Measurements from ENCODE around the gene PCCA.

Gene PCCA

DNA sequence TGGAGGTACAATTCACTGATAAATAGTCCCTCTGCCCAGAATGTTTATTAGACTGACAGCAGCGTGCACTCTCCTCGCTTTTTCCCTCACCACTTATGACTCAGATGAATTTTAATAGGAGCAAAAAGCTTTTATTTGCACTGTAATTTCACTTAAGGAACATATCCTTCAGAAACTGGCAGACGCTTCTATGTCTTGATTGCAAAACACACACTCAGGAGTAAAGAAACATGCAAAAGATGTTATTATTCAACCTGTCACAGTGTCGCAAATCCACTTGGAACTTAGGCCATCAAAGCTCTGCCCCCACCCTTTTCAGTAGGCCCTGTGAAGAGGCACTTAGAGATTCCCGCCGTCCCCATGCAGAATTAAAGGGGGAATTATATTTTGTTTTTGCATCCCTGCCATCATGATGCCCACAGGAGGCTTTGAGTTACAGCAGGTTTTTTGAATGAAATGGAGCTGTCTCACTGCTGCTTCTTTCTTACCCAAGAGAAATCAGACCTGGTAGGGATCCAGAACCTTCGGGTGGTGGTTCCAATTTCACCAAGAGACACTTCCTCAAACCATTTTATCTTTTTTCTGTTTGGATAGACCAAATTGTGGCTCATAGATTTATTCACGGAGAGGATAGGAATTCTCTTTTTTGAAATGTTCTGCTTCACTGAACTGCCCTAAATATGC is 425.2 kb downstream of the PCCA start:
- Histone ChIP-seq H3K9ac (ENCODE audit: low read length) (no peak overlapping the region), H3K4me2 (ENCODE audit: low read length) (no peak overlapping the region), H2BK5ac (ENCODE audit: low read depth, low read length, poor library complexity) (no peak overlapping the region), H3K36me3 (ENCODE audit: control insufficient read depth in 1 of 2, insufficient read depth in 2 of 2, low read length in 2 of 2) (peaks cover 0 to 2% of the 10 kb centered on the region in 2 experiments), H4K8ac (ENCODE audit: low read depth, low read length) (no peak overlapping the region), H2BK120ac (ENCODE audit: insufficient read depth, low read length, poor library complexity) (no peak overlapping the region), H3K14ac (ENCODE audit: low read length) (no peak overlapping the region), H3K4ac (ENCODE audit: low read depth, low read length) (no peak overlapping the region), H2AK5ac (ENCODE audit: low read length) (no peak overlapping the region), H3K23ac (ENCODE audit: low read length) (no peak overlapping the region), H3K79me1 (ENCODE audit: low read length) (no peaks in the 10 kb centered on the region), H3K4me3 (ENCODE audit: low read depth, low read length) (no peak overlapping the region), H3K79me2 (ENCODE audit: control insufficient read depth, insufficient read depth, low read length, poor library complexity) (no peaks in the 10 kb centered on the region), H3K18ac (ENCODE audit: low read length) (no peak overlapping the region), H2AFZ (ENCODE audit: insufficient read depth, low read length, poor library complexity) (no peak overlapping the region), H3K4me1 (ENCODE audit: control insufficient read depth in 1 of 2, insufficient read depth in 2 of 2, low read length in 2 of 2) (no peaks in the 10 kb centered on the region), H4K12ac (ENCODE audit: low read depth, low read length) (no peak overlapping the region), H3K9me3 (ENCODE audit: insufficient read depth, low read depth, low read length) (peaks cover 2% of the 10 kb centered on the region), H3K27me3 (ENCODE audit: insufficient read depth, low read length) (no peaks in the 10 kb centered on the region), H2BK12ac (ENCODE audit: low read length) (no peak overlapping the region), H4K91ac (ENCODE audit: low read depth, low read length) (no peak overlapping the region), H3K27ac (ENCODE audit: low read depth, low read length) (no peak overlapping the region)
- DNase-seq, result no peak
- no CpG with 5 or more reads among the region's 8 CpGs for WGBS (ENCODE audit: extremely low coverage, insufficient coverage, insufficient read length)

DNA sequence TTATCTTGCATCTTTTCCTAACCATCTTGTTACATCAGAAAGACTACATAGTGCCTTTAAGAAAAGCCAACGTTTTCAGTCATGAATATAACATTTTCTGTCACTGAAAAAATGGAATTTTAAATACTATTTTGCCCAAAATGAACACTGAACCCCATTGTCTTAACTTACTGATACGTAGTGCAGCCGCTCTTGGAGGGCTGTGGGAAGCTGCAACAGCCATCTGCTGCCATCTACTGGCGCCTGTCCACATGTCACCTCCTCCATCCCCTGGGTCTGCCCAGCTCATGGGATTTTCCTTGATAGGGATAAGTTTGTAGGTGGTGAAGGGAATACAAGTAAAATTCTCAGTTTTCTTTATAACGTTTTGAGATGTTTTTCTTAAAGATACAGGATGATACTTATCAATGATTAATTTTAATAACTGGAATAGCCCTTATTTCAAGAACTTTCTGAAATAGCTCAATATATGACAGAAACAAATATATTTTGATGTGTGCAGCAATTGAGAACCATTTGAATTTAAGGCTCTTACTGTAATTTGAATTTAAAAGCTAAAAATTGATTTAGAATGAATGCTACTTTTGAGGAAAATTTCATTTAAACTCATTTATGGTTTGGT is 426.0 kb downstream of the PCCA start:
- Histone ChIP-seq H4K8ac (ENCODE audit: low read depth, low read length) (no peak overlapping the region), H3K4ac (ENCODE audit: low read depth, low read length) (no peak overlapping the region), H3K23ac (ENCODE audit: low read length) (no peak overlapping the region), H3K4me1 (ENCODE audit: control insufficient read depth in 1 of 2, insufficient read depth in 2 of 2, low read length in 2 of 2) (no peaks in the 10 kb centered on the region), H3K9ac (ENCODE audit: low read length) (no peak overlapping the region), H3K36me3 (ENCODE audit: control insufficient read depth in 1 of 2, insufficient read depth in 2 of 2, low read length in 2 of 2) (peaks cover 0 to 2% of the 10 kb centered on the region in 2 experiments), H3K79me1 (ENCODE audit: low read length) (no peaks in the 10 kb centered on the region), H3K4me3 (ENCODE audit: low read depth, low read length) (no peak overlapping the region), H4K12ac (ENCODE audit: low read depth, low read length) (no peak overlapping the region), H3K27me3 (ENCODE audit: insufficient read depth, low read length) (no peaks in the 10 kb centered on the region), H3K14ac (ENCODE audit: low read length) (no peak overlapping the region), H2AK5ac (ENCODE audit: low read length) (no peak overlapping the region), H2AFZ (ENCODE audit: insufficient read depth, low read length, poor library complexity) (no peak overlapping the region), H3K27ac (ENCODE audit: low read depth, low read length) (no peak overlapping the region), H3K18ac (ENCODE audit: low read length) (no peak overlapping the region), H4K91ac (ENCODE audit: low read depth, low read length) (no peak overlapping the region), H2BK120ac (ENCODE audit: insufficient read depth, low read length, poor library complexity) (no peak overlapping the region), H3K4me2 (ENCODE audit: low read length) (no peak overlapping the region), H3K79me2 (ENCODE audit: control insufficient read depth, insufficient read depth, low read length, poor library complexity) (no peaks in the 10 kb centered on the region), H3K9me3 (ENCODE audit: insufficient read depth, low read depth, low read length) (peaks cover 2% of the 10 kb centered on the region), H2BK12ac (ENCODE audit: low read length) (no peak overlapping the region), H2BK5ac (ENCODE audit: low read depth, low read length, poor library complexity) (no peak overlapping the region)
- peak; percentile 59 to 80 for DNase-seq
- no CpG with 5 or more reads among the region's 5 CpGs for WGBS (ENCODE audit: extremely low coverage, insufficient coverage, insufficient read length)

DNA sequence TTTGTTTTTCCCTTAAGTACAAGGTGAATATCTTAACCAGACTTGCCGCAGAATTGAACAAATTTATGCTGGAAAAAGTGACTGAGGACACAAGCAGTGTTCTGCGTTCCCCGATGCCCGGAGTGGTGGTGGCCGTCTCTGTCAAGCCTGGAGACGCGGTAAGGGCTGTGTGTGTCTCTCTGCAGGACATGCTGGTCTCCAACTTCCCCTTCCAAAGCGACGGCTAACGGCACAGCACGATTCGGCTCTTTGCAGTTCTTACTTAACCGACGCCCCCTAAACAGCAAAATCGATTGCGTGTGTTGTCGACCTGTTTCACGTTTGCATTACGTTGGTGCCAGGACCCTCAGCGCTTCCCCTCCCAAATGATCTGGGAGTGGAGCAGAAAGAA is 426.5 kb downstream of the PCCA start:
- Histone ChIP-seq H3K23ac (ENCODE audit: low read length) (no peak overlapping the region), H3K27ac (ENCODE audit: low read depth, low read length) (no peak overlapping the region), H3K79me2 (ENCODE audit: control insufficient read depth, insufficient read depth, low read length, poor library complexity) (no peaks in the 10 kb centered on the region), H2BK12ac (ENCODE audit: low read length) (no peak overlapping the region), H4K8ac (ENCODE audit: low read depth, low read length) (no peak overlapping the region), H3K18ac (ENCODE audit: low read length) (no peak overlapping the region), H3K9ac (ENCODE audit: low read length) (no peak overlapping the region), H2AK5ac (ENCODE audit: low read length) (no peak overlapping the region), H4K12ac (ENCODE audit: low read depth, low read length) (no peak overlapping the region), H2BK5ac (ENCODE audit: low read depth, low read length, poor library complexity) (no peak overlapping the region), H3K4me2 (ENCODE audit: low read length) (no peak overlapping the region), H3K4ac (ENCODE audit: low read depth, low read length) (no peak overlapping the region), H3K4me1 (ENCODE audit: control insufficient read depth in 1 of 2, insufficient read depth in 2 of 2, low read length in 2 of 2) (no peaks in the 10 kb centered on the region), H2BK120ac (ENCODE audit: insufficient read depth, low read length, poor library complexity) (no peak overlapping the region), H2AFZ (ENCODE audit: insufficient read depth, low read length, poor library complexity) (no peak overlapping the region), H4K91ac (ENCODE audit: low read depth, low read length) (no peak overlapping the region), H3K36me3 (ENCODE audit: control insufficient read depth in 1 of 2, insufficient read depth in 2 of 2, low read length in 2 of 2) (peaks cover 0 to 2% of the 10 kb centered on the region in 2 experiments), H3K14ac (ENCODE audit: low read length) (no peak overlapping the region), H3K79me1 (ENCODE audit: low read length) (no peaks in the 10 kb centered on the region), H3K9me3 (ENCODE audit: insufficient read depth, low read depth, low read length) (peaks cover 2% of the 10 kb centered on the region), H3K4me3 (ENCODE audit: low read depth, low read length) (no peak overlapping the region), H3K27me3 (ENCODE audit: insufficient read depth, low read length) (no peaks in the 10 kb centered on the region)
- no peak for DNase-seq
- no CpG with 5 or more reads among the region's 20 CpGs for WGBS (ENCODE audit: extremely low coverage, insufficient coverage, insufficient read length)

DNA sequence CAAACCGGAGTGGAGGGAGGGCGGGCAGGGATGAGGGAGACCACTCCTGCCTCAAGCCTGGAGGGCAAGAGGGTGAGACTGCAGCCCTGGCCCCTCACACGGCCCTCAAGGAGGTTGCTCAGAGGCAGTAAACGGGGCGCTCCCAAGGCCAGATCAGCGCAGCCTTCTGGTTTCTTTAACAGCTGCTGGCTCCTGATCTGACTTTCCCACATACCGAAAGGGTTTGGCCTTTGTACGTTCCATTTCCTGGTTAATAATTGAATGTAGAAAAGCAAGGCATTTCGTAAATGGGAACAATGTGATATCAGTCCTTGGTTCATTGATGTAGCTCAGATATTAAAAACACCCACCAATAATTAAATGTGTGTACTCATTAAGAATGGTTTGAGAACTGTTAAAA is 428.2 kb downstream of the PCCA start:
- Histone ChIP-seq H3K23ac (ENCODE audit: low read length) (no peak overlapping the region), H2AK5ac (ENCODE audit: low read length) (no peak overlapping the region), H3K4me2 (ENCODE audit: low read length) (no peak overlapping the region), H3K9ac (ENCODE audit: low read length) (no peak overlapping the region), H2BK5ac (ENCODE audit: low read depth, low read length, poor library complexity) (no peak overlapping the region), H3K36me3 (ENCODE audit: control insufficient read depth in 1 of 2, insufficient read depth in 2 of 2, low read length in 2 of 2) (peaks cover 0 to 2% of the 10 kb centered on the region in 2 experiments), H3K4ac (ENCODE audit: low read depth, low read length) (no peak overlapping the region), H3K79me2 (ENCODE audit: control insufficient read depth, insufficient read depth, low read length, poor library complexity) (no peaks in the 10 kb centered on the region), H3K27me3 (ENCODE audit: insufficient read depth, low read length) (no peaks in the 10 kb centered on the region), H2BK120ac (ENCODE audit: insufficient read depth, low read length, poor library complexity) (no peak overlapping the region), H3K9me3 (ENCODE audit: insufficient read depth, low read depth, low read length) (peaks cover 2% of the 10 kb centered on the region), H4K12ac (ENCODE audit: low read depth, low read length) (no peak overlapping the region), H2BK12ac (ENCODE audit: low read length) (no peak overlapping the region), H2AFZ (ENCODE audit: insufficient read depth, low read length, poor library complexity) (no peak overlapping the region), H3K27ac (ENCODE audit: low read depth, low read length) (no peak overlapping the region), H3K4me1 (ENCODE audit: control insufficient read depth in 1 of 2, insufficient read depth in 2 of 2, low read length in 2 of 2) (peaks cover 0 to 2% of the 10 kb centered on the region in 2 experiments), H3K18ac (ENCODE audit: low read length) (no peak overlapping the region), H3K14ac (ENCODE audit: low read length) (no peak overlapping the region), H4K91ac (ENCODE audit: low read depth, low read length) (no peak overlapping the region), H3K4me3 (ENCODE audit: low read depth, low read length) (no peak overlapping the region), H4K8ac (ENCODE audit: low read depth, low read length) (no peak overlapping the region), H3K79me1 (ENCODE audit: low read length) (no peaks in the 10 kb centered on the region)
- WGBS (ENCODE audit: extremely low coverage, insufficient coverage, insufficient read length), result no CpG with 5 or more reads among the region's 9 CpGs
- DNase-seq, result no peak
